ENCODE results near the gene BICC1.

DNA sequence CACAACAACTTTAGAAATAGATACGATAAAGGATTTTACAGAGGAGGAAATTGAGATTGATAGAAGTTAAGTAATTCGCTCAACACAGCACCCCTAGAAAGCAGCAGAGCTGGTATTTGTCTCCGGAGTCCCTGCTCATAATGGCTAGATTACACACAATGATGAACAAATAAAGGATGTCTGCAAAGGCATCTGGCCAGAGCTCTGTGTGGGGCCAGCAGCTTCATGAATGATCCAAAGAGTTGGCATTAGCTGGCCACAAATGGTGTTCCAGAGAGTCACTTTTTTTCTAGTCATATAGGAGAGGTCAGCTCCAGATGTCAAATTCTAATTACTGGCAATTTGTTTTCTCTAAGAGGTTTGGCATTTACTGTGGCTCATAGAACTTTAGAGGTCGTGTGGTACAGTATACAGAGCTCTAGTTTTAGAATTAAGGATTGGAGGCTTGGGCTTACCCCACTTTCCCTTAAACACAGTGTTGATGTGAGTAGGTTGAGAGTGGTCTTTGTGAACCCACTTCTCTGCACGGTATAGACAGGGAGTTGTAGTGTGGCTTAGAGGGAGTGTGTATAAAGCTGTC, 186.2 kb downstream of the BICC1 start:
- TF ChIP-seq CTCF (conservative IDR thresholded peaks at IDR 0.05; ENCODE audit: low read length) (no peak), EZH2phosphoT487 (IDR thresholded peaks at IDR 0.05; ENCODE audit: borderline replicate concordance) (no peak)
